ENCODE results near the gene SNORC.

DNA sequence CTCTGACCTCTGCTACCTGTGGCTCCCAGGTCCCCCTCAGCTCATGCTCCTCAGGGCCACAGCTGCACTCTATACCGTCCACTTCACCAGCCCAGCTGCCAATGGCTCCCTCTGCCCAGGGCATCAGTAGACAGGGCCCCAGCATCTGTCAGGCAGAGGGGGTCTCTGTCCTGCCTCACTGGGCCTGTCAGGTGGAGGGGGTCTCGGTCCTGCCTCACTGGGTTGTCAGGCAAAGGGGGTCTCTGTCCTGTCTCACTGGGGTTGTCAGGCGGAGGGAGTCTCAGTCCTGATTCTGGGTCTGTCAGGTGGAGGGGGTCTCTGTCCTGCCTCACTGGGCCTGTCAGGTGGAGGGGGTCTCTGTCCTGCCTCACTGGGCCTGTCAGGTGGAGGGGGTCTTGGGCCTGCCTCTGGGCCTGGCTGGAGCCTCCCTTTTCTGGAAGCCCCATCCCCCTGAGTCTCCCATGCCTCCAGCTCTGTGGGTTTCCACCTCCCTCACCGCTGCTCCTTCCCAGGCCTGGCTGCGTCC is 19.9 kb downstream of the SNORC start:
- TF ChIP-seq, protein P1, sequence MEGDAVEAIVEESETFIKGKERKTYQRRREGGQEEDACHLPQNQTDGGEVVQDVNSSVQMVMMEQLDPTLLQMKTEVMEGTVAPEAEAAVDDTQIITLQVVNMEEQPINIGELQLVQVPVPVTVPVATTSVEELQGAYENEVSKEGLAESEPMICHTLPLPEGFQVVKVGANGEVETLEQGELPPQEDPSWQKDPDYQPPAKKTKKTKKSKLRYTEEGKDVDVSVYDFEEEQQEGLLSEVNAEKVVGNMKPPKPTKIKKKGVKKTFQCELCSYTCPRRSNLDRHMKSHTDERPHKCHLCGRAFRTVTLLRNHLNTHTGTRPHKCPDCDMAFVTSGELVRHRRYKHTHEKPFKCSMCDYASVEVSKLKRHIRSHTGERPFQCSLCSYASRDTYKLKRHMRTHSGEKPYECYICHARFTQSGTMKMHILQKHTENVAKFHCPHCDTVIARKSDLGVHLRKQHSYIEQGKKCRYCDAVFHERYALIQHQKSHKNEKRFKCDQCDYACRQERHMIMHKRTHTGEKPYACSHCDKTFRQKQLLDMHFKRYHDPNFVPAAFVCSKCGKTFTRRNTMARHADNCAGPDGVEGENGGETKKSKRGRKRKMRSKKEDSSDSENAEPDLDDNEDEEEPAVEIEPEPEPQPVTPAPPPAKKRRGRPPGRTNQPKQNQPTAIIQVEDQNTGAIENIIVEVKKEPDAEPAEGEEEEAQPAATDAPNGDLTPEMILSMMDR (IDR thresholded peaks at IDR 0.05; ENCODE audit: low read length), result no peak
- no peak for TF ChIP-seq EZH2 (IDR thresholded peaks at IDR 0.05; ENCODE audit: borderline replicate concordance, low read length)
